NB4 (cell line): ENCODE data around the gene SLC2A4.
A peak's percentile ranks its signal among the peaks of the same experiment; 100 is the strongest.

ENCODE experiments used
- CTCF ChIP-seq: IDR thresholded peaks from one replicate; pipeline ENCODE4 v1.5.1; 2012; ENCODE audit warnings: low read depth, low read length
- MAX ChIP-seq: IDR thresholded peaks from 2 replicates; pipeline ENCODE4 v1.6.1; 2011; ENCODE audit warnings: low read depth, low read length
- MYC ChIP-seq: IDR thresholded peaks from 2 replicates; pipeline ENCODE4 v1.6.1; 2011; ENCODE audit warnings: low read depth, low read length
- POLR2A ChIP-seq: IDR thresholded peaks from 2 replicates; pipeline ENCODE4 v1.6.1; 2011; ENCODE audit warnings: mild to moderate bottlenecking; ENCODE audit not compliant: insufficient read length; ENCODE audit errors: extremely low read depth

GRCh38 chr17:7296189-7296861 lies 14.8 kb downstream of the SLC2A4 start:
- peak; percentile 60 for TF ChIP-seq CTCF
- no peak for TF ChIP-seq POLR2A
- peak; percentile 97 for TF ChIP-seq MAX
- peak; percentile 97 for TF ChIP-seq MYC
